Measurements from ENCODE around the gene MKX.

MKX gene

GRCh38 chr10:27680691-27681605, 64.7 kb downstream of the MKX start:
- Histone ChIP-seq H3K27ac (ENCODE audit: insufficient read depth, low read depth, low read length, poor library complexity, severe bottlenecking) (no peak overlapping the region), H3K27me3 (ENCODE audit: control insufficient read depth, insufficient read depth, low read length, poor library complexity, severe bottlenecking) (no peaks in the 10 kb centered on the region), H3K9me3 (ENCODE audit: control insufficient read depth, low read length) (no peaks in the 10 kb centered on the region), H3K4me3 (ENCODE audit: insufficient read depth, low read depth, low read length) (no peak overlapping the region), H3K4me1 (ENCODE audit: control insufficient read depth, insufficient read depth, low read length) (no peaks in the 10 kb centered on the region), H3K36me3 (ENCODE audit: control insufficient read depth, insufficient read depth, low read length) (no peaks in the 10 kb centered on the region)
- WGBS, 2 experiments = 94 to 97% methylated on average over 12 of the region's 14 CpGs

- 91 to 93% methylated on average over 3 of the region's 3 CpGs for WGBS, 2 experiments
- Histone ChIP-seq H3K27me3 (ENCODE audit: control insufficient read depth, insufficient read depth, low read length, poor library complexity, severe bottlenecking) (no peaks in the 10 kb centered on the region), H3K4me1 (ENCODE audit: control insufficient read depth, insufficient read depth, low read length) (no peaks in the 10 kb centered on the region), H3K36me3 (ENCODE audit: control insufficient read depth, insufficient read depth, low read length) (no peaks in the 10 kb centered on the region), H3K27ac (ENCODE audit: insufficient read depth, low read depth, low read length, poor library complexity, severe bottlenecking) (no peak overlapping the region), H3K9me3 (ENCODE audit: control insufficient read depth, low read length) (no peaks in the 10 kb centered on the region), H3K4me3 (ENCODE audit: insufficient read depth, low read depth, low read length) (no peak overlapping the region)
These were observed 65.5 kb downstream of the MKX start for GRCh38 chr10:27680006-27680557.

- Histone ChIP-seq H3K36me3 (ENCODE audit: control insufficient read depth, insufficient read depth, low read length) (no peaks in the 10 kb centered on the region), H3K9me3 (ENCODE audit: control insufficient read depth, low read length) (no peaks in the 10 kb centered on the region), H3K4me1 (ENCODE audit: control insufficient read depth, insufficient read depth, low read length) (no peaks in the 10 kb centered on the region), H3K27me3 (ENCODE audit: control insufficient read depth, insufficient read depth, low read length, poor library complexity, severe bottlenecking) (no peaks in the 10 kb centered on the region), H3K4me3 (ENCODE audit: insufficient read depth, low read depth, low read length) (no peak overlapping the region), H3K27ac (ENCODE audit: insufficient read depth, low read depth, low read length, poor library complexity, severe bottlenecking) (no peak overlapping the region)
- 68 to 83% methylated on average over 4 to 5 of the region's 5 CpGs for WGBS, 2 experiments
These were observed 66.2 kb downstream of the MKX start for GRCh38 chr10:27679369-27679912.

- no peaks in the 10 kb centered on the region for H3K27me3 ChIP-seq (ENCODE audit: control insufficient read depth, insufficient read depth, low read length, poor library complexity, severe bottlenecking)
- WGBS, 2 experiments = 80 to 81% methylated on average over 6 of the region's 6 CpGs
- no peak overlapping the region for H3K4me3 ChIP-seq (ENCODE audit: insufficient read depth, low read depth, low read length)
- H3K9me3 ChIP-seq (ENCODE audit: control insufficient read depth, low read length) = no peaks in the 10 kb centered on the region
- H3K4me1 ChIP-seq (ENCODE audit: control insufficient read depth, insufficient read depth, low read length) = no peaks in the 10 kb centered on the region
- H3K36me3 ChIP-seq (ENCODE audit: control insufficient read depth, insufficient read depth, low read length) = no peaks in the 10 kb centered on the region
- H3K27ac ChIP-seq (ENCODE audit: insufficient read depth, low read depth, low read length, poor library complexity, severe bottlenecking) = no peak overlapping the region
These were observed 67.5 kb downstream of the MKX start for GRCh38 chr10:27678166-27678565.

- no peak overlapping the region for H3K4me3 ChIP-seq (ENCODE audit: insufficient read depth, low read depth, low read length)
- H3K4me1 ChIP-seq (ENCODE audit: control insufficient read depth, insufficient read depth, low read length) = no peaks in the 10 kb centered on the region
- H3K27me3 ChIP-seq (ENCODE audit: control insufficient read depth, insufficient read depth, low read length, poor library complexity, severe bottlenecking) = no peaks in the 10 kb centered on the region
- H3K27ac ChIP-seq (ENCODE audit: insufficient read depth, low read depth, low read length, poor library complexity, severe bottlenecking) = no peak overlapping the region
- H3K36me3 ChIP-seq (ENCODE audit: control insufficient read depth, insufficient read depth, low read length) = no peaks in the 10 kb centered on the region
- no peaks in the 10 kb centered on the region for H3K9me3 ChIP-seq (ENCODE audit: control insufficient read depth, low read length)
These were observed 72.6 kb downstream of the MKX start for GRCh38 chr10:27673065-27673464.

GRCh38 chr10:27671821-27672220, 73.8 kb downstream of the MKX start:
- H3K27me3 ChIP-seq (ENCODE audit: control insufficient read depth, insufficient read depth, low read length, poor library complexity, severe bottlenecking) = no peaks in the 10 kb centered on the region
- 85 to 92% methylated on average over 4 of the region's 4 CpGs for WGBS, 2 experiments
- H3K9me3 ChIP-seq (ENCODE audit: control insufficient read depth, low read length) = no peaks in the 10 kb centered on the region
- no peaks in the 10 kb centered on the region for H3K4me1 ChIP-seq (ENCODE audit: control insufficient read depth, insufficient read depth, low read length)
- no peak overlapping the region for H3K27ac ChIP-seq (ENCODE audit: insufficient read depth, low read depth, low read length, poor library complexity, severe bottlenecking)
- no peaks in the 10 kb centered on the region for H3K36me3 ChIP-seq (ENCODE audit: control insufficient read depth, insufficient read depth, low read length)
- H3K4me3 ChIP-seq (ENCODE audit: insufficient read depth, low read depth, low read length) = no peak overlapping the region

- 89 to 94% methylated on average over 5 of the region's 5 CpGs for WGBS, 2 experiments
- no peak overlapping the region for H3K4me3 ChIP-seq (ENCODE audit: insufficient read depth, low read depth, low read length)
- no peaks in the 10 kb centered on the region for H3K9me3 ChIP-seq (ENCODE audit: control insufficient read depth, low read length)
- no peaks in the 10 kb centered on the region for H3K4me1 ChIP-seq (ENCODE audit: control insufficient read depth, insufficient read depth, low read length)
- no peak overlapping the region for H3K27ac ChIP-seq (ENCODE audit: insufficient read depth, low read depth, low read length, poor library complexity, severe bottlenecking)
- H3K27me3 ChIP-seq (ENCODE audit: control insufficient read depth, insufficient read depth, low read length, poor library complexity, severe bottlenecking) = no peaks in the 10 kb centered on the region
- H3K36me3 ChIP-seq (ENCODE audit: control insufficient read depth, insufficient read depth, low read length) = no peaks in the 10 kb centered on the region
These were observed 81.2 kb downstream of the MKX start for GRCh38 chr10:27664461-27664860.

GRCh38 chr10:27663621-27664020, 82.0 kb downstream of the MKX start:
- H3K9me3 ChIP-seq (ENCODE audit: control insufficient read depth, low read length) = no peaks in the 10 kb centered on the region
- H3K4me1 ChIP-seq (ENCODE audit: control insufficient read depth, insufficient read depth, low read length) = no peaks in the 10 kb centered on the region
- no peak overlapping the region for H3K4me3 ChIP-seq (ENCODE audit: insufficient read depth, low read depth, low read length)
- H3K27ac ChIP-seq (ENCODE audit: insufficient read depth, low read depth, low read length, poor library complexity, severe bottlenecking) = no peak overlapping the region
- no peaks in the 10 kb centered on the region for H3K27me3 ChIP-seq (ENCODE audit: control insufficient read depth, insufficient read depth, low read length, poor library complexity, severe bottlenecking)
- no peaks in the 10 kb centered on the region for H3K36me3 ChIP-seq (ENCODE audit: control insufficient read depth, insufficient read depth, low read length)

- WGBS, 2 experiments = 93 to 100% methylated on average over 2 to 3 of the region's 3 CpGs
These were observed 83.9 kb downstream of the MKX start for GRCh38 chr10:27661514-27662286.

GRCh38 chr10:27660711-27661110, 84.9 kb downstream of the MKX start:
- H3K4me1 ChIP-seq (ENCODE audit: control insufficient read depth, insufficient read depth, low read length) = no peaks in the 10 kb centered on the region
- no peaks in the 10 kb centered on the region for H3K36me3 ChIP-seq (ENCODE audit: control insufficient read depth, insufficient read depth, low read length)
- H3K27ac ChIP-seq (ENCODE audit: insufficient read depth, low read depth, low read length, poor library complexity, severe bottlenecking) = no peak overlapping the region
- no peaks in the 10 kb centered on the region for H3K9me3 ChIP-seq (ENCODE audit: control insufficient read depth, low read length)
- H3K4me3 ChIP-seq (ENCODE audit: insufficient read depth, low read depth, low read length) = no peak overlapping the region
- WGBS, 2 experiments = 91% methylated on average over 4 of the region's 4 CpGs
- H3K27me3 ChIP-seq (ENCODE audit: control insufficient read depth, insufficient read depth, low read length, poor library complexity, severe bottlenecking) = no peaks in the 10 kb centered on the region

More at GRCh38 chr10:27661514-27662286, 83.9 kb downstream of the MKX start:
- Histone ChIP-seq H3K27ac (ENCODE audit: insufficient read depth, low read depth, low read length, poor library complexity, severe bottlenecking) (no peak overlapping the region), H3K9me3 (ENCODE audit: control insufficient read depth, low read length) (no peaks in the 10 kb centered on the region), H3K36me3 (ENCODE audit: control insufficient read depth, insufficient read depth, low read length) (no peaks in the 10 kb centered on the region), H3K4me1 (ENCODE audit: control insufficient read depth, insufficient read depth, low read length) (no peaks in the 10 kb centered on the region), H3K4me3 (ENCODE audit: insufficient read depth, low read depth, low read length) (no peak overlapping the region), H3K27me3 (ENCODE audit: control insufficient read depth, insufficient read depth, low read length, poor library complexity, severe bottlenecking) (no peaks in the 10 kb centered on the region)

Data from ectodermal cell (in vitro differentiated cells).